H9 (cell line): ENCODE measurements around the gene LHX1. TPM values are rescaled to one million over a fixed set of nuclear protein-coding genes. Genes with fewer than 3 reads are reported as not detected.

Experiments
- DNase-seq: peaks from one replicate; pipeline ENCODE4 v3.0.0-alpha.2; 2017
- H2AFZ ChIP-seq: one replicate; pipeline ENCODE4 v1.6.1; 2013; ENCODE audit warnings: mild to moderate bottlenecking, low read length, control low read depth, moderate library complexity
- H2AK5ac ChIP-seq: 2 replicates; pipeline ENCODE4 v1.6.1; 2013; ENCODE audit warnings: low read length, control low read depth, mixed read lengths; ENCODE audit not compliant: insufficient read length
- H2BK120ac ChIP-seq: one replicate; pipeline ENCODE4 v1.6.1; 2013; ENCODE audit warnings: low read depth, mild to moderate bottlenecking, low read length, control low read depth, inconsistent platforms; ENCODE audit not compliant: poor library complexity, severe bottlenecking
- H2BK12ac ChIP-seq: 2 replicates; pipeline ENCODE4 v1.6.1; 2013; ENCODE audit warnings: low read length, control low read depth, mixed read lengths, low read depth; ENCODE audit not compliant: insufficient read length
- H2BK15ac ChIP-seq: 2 replicates; pipeline ENCODE4 v1.6.1; 2013; ENCODE audit warnings: low read depth, low read length, control low read depth
- H2BK20ac ChIP-seq: one replicate; pipeline ENCODE4 v1.6.1; 2013; ENCODE audit warnings: low read depth, mild to moderate bottlenecking, low read length, control low read depth, inconsistent platforms; ENCODE audit not compliant: poor library complexity, severe bottlenecking
- H2BK5ac ChIP-seq: 2 replicates; pipeline ENCODE4 v1.6.1; 2013; ENCODE audit warnings: low read length, control low read depth, mixed read lengths; ENCODE audit not compliant: insufficient read length
- H3K14ac ChIP-seq: 2 replicates; pipeline ENCODE4 v1.6.1; 2013; ENCODE audit warnings: low read length, control low read depth; ENCODE audit not compliant: insufficient read depth
- H3K18ac ChIP-seq: 2 replicates; pipeline ENCODE4 v1.6.1; 2013; ENCODE audit warnings: low read depth, mild to moderate bottlenecking, mixed read lengths, low read length, control low read depth; ENCODE audit not compliant: insufficient read length
- H3K23ac ChIP-seq: 2 replicates; pipeline ENCODE4 v1.6.1; 2013; ENCODE audit warnings: low read length, control low read depth, mixed read lengths, low read depth; ENCODE audit not compliant: insufficient read length
- H3K23me2 ChIP-seq: 2 replicates; pipeline ENCODE4 v1.6.1; 2013; ENCODE audit warnings: low read depth, mild to moderate bottlenecking, mixed read lengths, low read length, control low read depth; ENCODE audit not compliant: insufficient read length, poor library complexity, severe bottlenecking
- H3K27ac ChIP-seq: 2 replicates; pipeline ENCODE4 v1.5.1; 2013; ENCODE audit warnings: low read length, control low read depth, mixed read lengths, low read depth; ENCODE audit not compliant: insufficient read length
- H3K27me3 ChIP-seq: 2 replicates; pipeline ENCODE4 v1.6.1; 2013; ENCODE audit warnings: low read length, control low read depth, inconsistent platforms; ENCODE audit not compliant: insufficient read depth
- H3K4ac ChIP-seq: 2 replicates; pipeline ENCODE4 v1.6.1; 2013; ENCODE audit warnings: low read depth, mild to moderate bottlenecking, control low read depth, inconsistent platforms, low read length, moderate library complexity
- H3K4me1 ChIP-seq: 2 replicates; pipeline ENCODE4 v1.6.1; 2013; ENCODE audit warnings: low read length, control low read depth, inconsistent platforms; ENCODE audit not compliant: insufficient read depth
- H3K4me2 ChIP-seq: 2 replicates; pipeline ENCODE4 v1.6.1; 2013; ENCODE audit warnings: low read length, control low read depth, mixed read lengths; ENCODE audit not compliant: insufficient read length, insufficient read depth
- H3K56ac ChIP-seq: 2 replicates; pipeline ENCODE4 v1.6.1; 2013; ENCODE audit warnings: low read depth, mild to moderate bottlenecking, mixed read lengths, low read length, control low read depth; ENCODE audit not compliant: insufficient read length
- H3K79me1 ChIP-seq: 2 replicates; pipeline ENCODE4 v1.6.1; 2013; ENCODE audit warnings: low read depth, mild to moderate bottlenecking, moderate library complexity, low read length, control low read depth, inconsistent platforms; ENCODE audit not compliant: insufficient read depth, poor library complexity, severe bottlenecking
- H3K79me2 ChIP-seq: 2 replicates; pipeline ENCODE4 v1.6.1; 2013; ENCODE audit warnings: low read length, control low read depth, inconsistent platforms; ENCODE audit not compliant: insufficient read depth
- H3K9ac ChIP-seq: 2 replicates; pipeline ENCODE4 v1.6.1; 2013; ENCODE audit warnings: low read length, control low read depth, mixed read lengths; ENCODE audit not compliant: insufficient read length; ENCODE audit errors: extremely low read depth
- H3K9me3 ChIP-seq: one replicate; pipeline ENCODE4 v1.6.1; 2013; ENCODE audit warnings: low read depth, low read length, inconsistent platforms; ENCODE audit not compliant: control insufficient read depth
- H3T11ph ChIP-seq: one replicate; pipeline ENCODE4 v1.6.1; 2013; ENCODE audit warnings: mild to moderate bottlenecking, low read length, control low read depth, inconsistent platforms
- H4K20me1 ChIP-seq: one replicate; pipeline ENCODE4 v1.6.1; 2013; ENCODE audit not compliant: control insufficient read depth, insufficient read length, insufficient read depth
- H4K5ac ChIP-seq: 2 replicates; pipeline ENCODE4 v1.6.1; 2013; ENCODE audit warnings: low read depth, mild to moderate bottlenecking, mixed read lengths, low read length, control low read depth; ENCODE audit not compliant: insufficient read length
- H4K8ac ChIP-seq: replicated peaks from 2 replicates; pipeline ENCODE4 v1.6.1; 2013; ENCODE audit warnings: low read length, control low read depth, mixed read lengths, low read depth; ENCODE audit not compliant: insufficient read length
- H4K91ac ChIP-seq: 2 replicates; pipeline ENCODE4 v1.6.1; 2013; ENCODE audit warnings: low read depth, mild to moderate bottlenecking, moderate library complexity, mixed read lengths, low read length, control low read depth; ENCODE audit not compliant: insufficient read length
- H3K27ac Mint-ChIP-seq, 3 experiments: 2 replicates in 2 of 3; 3 replicates in 1 of 3; pipeline ENCODE4 v1.8.0; 2020 to 2021; ENCODE audit warnings: mixed read lengths in 3 of 3, mild to moderate bottlenecking in 1 of 3, moderate library complexity in 1 of 3
- H3K27me3 Mint-ChIP-seq: 2 replicates; pipeline ENCODE4 v1.8.0; 2021; ENCODE audit warnings: low read depth, mild to moderate bottlenecking, moderate library complexity, mixed read lengths
- H3K36me3 Mint-ChIP-seq, 3 experiments: 2 replicates in 2 of 3; 3 replicates in 1 of 3; pipeline ENCODE4 v1.8.0; 2020 to 2021; ENCODE audit warnings: low read depth in 3 of 3, mixed read lengths in 3 of 3; ENCODE audit not compliant: insufficient read depth in 1 of 3
- H3K4me1 Mint-ChIP-seq, 2 experiments: 2 replicates each; pipeline ENCODE4 v1.8.0; 2020; ENCODE audit warnings: mixed read lengths in 2 of 2
- H3K4me3 Mint-ChIP-seq, 2 experiments: 2 replicates in 1 of 2; 3 replicates in 1 of 2; pipeline ENCODE4 v1.8.0; 2020 to 2021; ENCODE audit warnings: mild to moderate bottlenecking in 2 of 2, mixed read lengths in 2 of 2, moderate library complexity in 1 of 2
- H3K9me3 Mint-ChIP-seq, 2 experiments: 2 replicates in 1 of 2; 3 replicates in 1 of 2; pipeline ENCODE4 v1.8.0; 2020; ENCODE audit warnings: mild to moderate bottlenecking in 2 of 2, mixed read lengths in 2 of 2, moderate library complexity in 1 of 2
- WGBS: extraction: QIAGEN DNeasy Blood & Tissue Kit; methylation state at CpG from one replicate; pipeline ENCODE4 v1.1.7; 2013; ENCODE audit warnings: missing lambda C conversion rate, low lambda C conversion rate, mixed read lengths; ENCODE audit not compliant: insufficient read length; ENCODE audit errors: extremely low coverage; 5-methylcytosine and 5-hydroxymethylcytosine counted together
- total RNA-seq: library from RNA; stranded (reverse); gene quantifications from 2 replicates; pipeline ENCODE4 v1.2.1, GENCODE V29; 2021
- TF ChIP-seq, protein P1 (sequence below): fragments of 200-600 bp; sonication (generic); conservative IDR thresholded peaks from 3 replicates; pipeline ENCODE4 v1.8.0; 2021; ENCODE audit warnings: antibody characterized with exemption, mild to moderate bottlenecking

Gene LHX1
- total RNA-seq, 1 experiment from 2014 or later: 0.22 TPM

DNA sequence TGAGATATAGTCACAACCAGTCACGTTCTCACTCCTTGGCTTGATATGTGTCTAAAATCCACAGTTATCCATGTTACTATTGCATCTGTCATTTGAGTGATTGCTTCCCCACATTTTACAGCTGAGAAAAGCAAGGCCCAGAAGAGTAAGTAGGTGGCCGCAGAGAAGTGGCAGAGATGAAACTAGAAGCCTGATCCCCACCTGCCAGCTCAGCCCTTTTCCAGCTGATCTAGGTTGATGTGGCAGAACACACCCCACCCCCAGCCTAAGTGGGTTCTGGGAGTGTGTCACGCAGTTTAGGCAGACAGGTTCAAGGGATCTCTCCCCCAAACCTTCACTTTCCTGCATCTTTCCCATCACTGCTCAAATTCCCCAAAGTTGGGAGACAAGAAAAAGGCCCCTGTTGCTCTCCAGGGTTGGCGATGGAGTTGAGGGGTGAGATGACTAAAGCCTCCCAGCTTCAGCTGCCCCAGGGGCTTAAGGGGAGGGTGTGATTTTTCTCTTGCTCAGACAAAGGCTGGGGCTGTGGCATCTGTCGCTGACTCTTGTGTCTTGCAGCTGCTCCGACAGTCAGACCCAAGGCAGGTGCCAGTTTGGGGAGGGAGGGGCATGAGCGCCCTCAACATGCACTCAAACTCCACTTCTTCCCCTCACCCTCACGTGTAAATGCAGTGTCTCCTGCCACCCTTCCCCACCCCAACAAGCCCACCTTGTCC is 48.9 kb upstream of the LHX1 start:
- H2AFZ ChIP-seq: no peak overlapping the region
- H3K27ac ChIP-seq: no peak overlapping the region
- H2BK20ac ChIP-seq: no peak overlapping the region
- H2BK5ac ChIP-seq: no peak overlapping the region
- no peak overlapping the region for H2BK12ac ChIP-seq
- WGBS: no CpG with 5 or more reads among the region's 8 CpGs
- H2AK5ac ChIP-seq: no peak overlapping the region
- Mint-ChIP-seq H3K27ac (no peak overlapping the region), H3K4me3 (no peak overlapping the region), H3K36me3 (no peaks in the 10 kb centered on the region), H3K27me3 (peaks cover 7% of the 10 kb centered on the region), H3K9me3 (no peaks in the 10 kb centered on the region), H3K4me1 (peaks cover 4 to 42% of the 10 kb centered on the region in 2 experiments)
- H3K9me3 ChIP-seq: no peaks in the 10 kb centered on the region
- H3K4me1 ChIP-seq: no peaks in the 10 kb centered on the region
- H3K9ac ChIP-seq: no peak overlapping the region
- no peak overlapping the region for H3K4me2 ChIP-seq
- H3K18ac ChIP-seq: no peak overlapping the region
- H3K14ac ChIP-seq: no peak overlapping the region
- no peak overlapping the region for H3T11ph ChIP-seq
- H3K56ac ChIP-seq: no peak overlapping the region
- H3K27me3 ChIP-seq: no peaks in the 10 kb centered on the region
- TF ChIP-seq, protein P1, sequence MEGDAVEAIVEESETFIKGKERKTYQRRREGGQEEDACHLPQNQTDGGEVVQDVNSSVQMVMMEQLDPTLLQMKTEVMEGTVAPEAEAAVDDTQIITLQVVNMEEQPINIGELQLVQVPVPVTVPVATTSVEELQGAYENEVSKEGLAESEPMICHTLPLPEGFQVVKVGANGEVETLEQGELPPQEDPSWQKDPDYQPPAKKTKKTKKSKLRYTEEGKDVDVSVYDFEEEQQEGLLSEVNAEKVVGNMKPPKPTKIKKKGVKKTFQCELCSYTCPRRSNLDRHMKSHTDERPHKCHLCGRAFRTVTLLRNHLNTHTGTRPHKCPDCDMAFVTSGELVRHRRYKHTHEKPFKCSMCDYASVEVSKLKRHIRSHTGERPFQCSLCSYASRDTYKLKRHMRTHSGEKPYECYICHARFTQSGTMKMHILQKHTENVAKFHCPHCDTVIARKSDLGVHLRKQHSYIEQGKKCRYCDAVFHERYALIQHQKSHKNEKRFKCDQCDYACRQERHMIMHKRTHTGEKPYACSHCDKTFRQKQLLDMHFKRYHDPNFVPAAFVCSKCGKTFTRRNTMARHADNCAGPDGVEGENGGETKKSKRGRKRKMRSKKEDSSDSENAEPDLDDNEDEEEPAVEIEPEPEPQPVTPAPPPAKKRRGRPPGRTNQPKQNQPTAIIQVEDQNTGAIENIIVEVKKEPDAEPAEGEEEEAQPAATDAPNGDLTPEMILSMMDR: no peak
- no peak overlapping the region for H2BK15ac ChIP-seq
- no peaks in the 10 kb centered on the region for H3K23me2 ChIP-seq
- H4K20me1 ChIP-seq: no peaks in the 10 kb centered on the region
- no peak overlapping the region for H2BK120ac ChIP-seq
- H3K4ac ChIP-seq: no peak overlapping the region
- no peak for DNase-seq
- H3K23ac ChIP-seq: no peak overlapping the region
- no peaks in the 10 kb centered on the region for H3K79me2 ChIP-seq
- no peak overlapping the region for H4K8ac ChIP-seq
- H4K91ac ChIP-seq: no peak overlapping the region
- H3K79me1 ChIP-seq: no peaks in the 10 kb centered on the region
- H4K5ac ChIP-seq: no peak overlapping the region
